Smooth muscle cell (in vitro differentiated cells): ENCODE data around the gene ST3GAL3. TPM values are rescaled to one million over a fixed set of nuclear protein-coding genes. Genes with fewer than 3 reads are reported as not detected.

Source experiments
- DNase-seq: peaks from one replicate; lab custom pipeline; 2025; ENCODE audit not compliant: unreplicated experiment; lab: John Stamatoyannopoulos, UW
- H2AFZ ChIP-seq: fragments of 200-600 bp; sonication (generic); 2 replicates; pipeline ENCODE4 v1.6.0; 2016; ENCODE audit warnings: antibody characterized with exemption, low read depth, mild to moderate bottlenecking
- H3F3A ChIP-seq: fragments of 200-600 bp; sonication (generic); 2 replicates; pipeline ENCODE4 v1.6.0; 2017; ENCODE audit warnings: antibody characterized with exemption, low read depth
- H3K27ac ChIP-seq: fragments of 200-600 bp; sonication (generic); 2 replicates; pipeline ENCODE4 v1.5.1; 2016; ENCODE audit warnings: low read depth, mild to moderate bottlenecking
- H3K27me3 ChIP-seq: fragments of 200-600 bp; sonication (generic); 2 replicates; pipeline ENCODE4 v1.6.1; 2016; ENCODE audit warnings: low read depth, mild to moderate bottlenecking
- H3K36me3 ChIP-seq: fragments of 200-600 bp; sonication (generic); 2 replicates; pipeline ENCODE4 v1.5.1; 2016; ENCODE audit warnings: low read depth
- H3K4me1 ChIP-seq: fragments of 200-600 bp; sonication (generic); 2 replicates; pipeline ENCODE4 v1.5.1; 2016; ENCODE audit warnings: low read depth
- H3K4me2 ChIP-seq: fragments of 200-600 bp; sonication (generic); 2 replicates; pipeline ENCODE4 v1.6.0; 2016; ENCODE audit warnings: mild to moderate bottlenecking
- H3K4me3 ChIP-seq: fragments of 200-600 bp; sonication (generic); 2 replicates; pipeline ENCODE4 v1.5.1; 2016; ENCODE audit warnings: mild to moderate bottlenecking
- H3K79me2 ChIP-seq: fragments of 200-600 bp; sonication (generic); 2 replicates; pipeline ENCODE4 v1.6.0; 2016; ENCODE audit warnings: low read depth, mild to moderate bottlenecking
- H3K9ac ChIP-seq: fragments of 200-600 bp; sonication (generic); 2 replicates; pipeline ENCODE4 v1.6.0; 2016; ENCODE audit warnings: low read depth
- H3K9me3 ChIP-seq: fragments of 200-600 bp; sonication (generic); replicated peaks from 2 replicates; pipeline ENCODE4 v1.5.1; 2016; ENCODE audit warnings: low read depth
- H4K20me1 ChIP-seq: fragments of 200-600 bp; sonication (generic); 2 replicates; pipeline ENCODE4 v1.6.0; 2016; ENCODE audit warnings: low read depth
- CTCF ChIP-seq: fragments of 200-600 bp; sonication (generic); IDR thresholded peaks from 2 replicates; pipeline ENCODE4 v1.5.1; 2017; ENCODE audit warnings: borderline replicate concordance, mild to moderate bottlenecking, antibody characterized with exemption; ENCODE audit not compliant: insufficient read depth, poor library complexity, severe bottlenecking
- WGBS: methylation state at CpG from one replicate; pipeline ENCODE4 v1.1.7; 2016; ENCODE audit warnings: low lambda C conversion rate; 5-methylcytosine and 5-hydroxymethylcytosine counted together
- polyA plus RNA-seq: library from polyadenylated mRNA; unstranded; fragments of >200 nt; fragmentation: Nextera tagmentation; extraction: Ambion mirVana; gene quantifications from 2 replicates; pipeline ENCODE4 v1.2.1, GENCODE V29; 2016
- total RNA-seq: library from RNA; depleted of rRNA; stranded (reverse); fragments of >200 nt; gene quantifications from 2 replicates; pipeline ENCODE4 v1.2.3, GENCODE V29; 2014

Gene ST3GAL3
- total and polyA plus RNA-seq, 2 experiments from 2014 or later = 16.0 to 16.6 TPM

GRCh38 chr1:43873851-43874250 lies 166.5 kb downstream of the ST3GAL3 start:
- no peak overlapping the region for H3K4me2 ChIP-seq
- no peaks in the 10 kb centered on the region for H3K27me3 ChIP-seq

DNA sequence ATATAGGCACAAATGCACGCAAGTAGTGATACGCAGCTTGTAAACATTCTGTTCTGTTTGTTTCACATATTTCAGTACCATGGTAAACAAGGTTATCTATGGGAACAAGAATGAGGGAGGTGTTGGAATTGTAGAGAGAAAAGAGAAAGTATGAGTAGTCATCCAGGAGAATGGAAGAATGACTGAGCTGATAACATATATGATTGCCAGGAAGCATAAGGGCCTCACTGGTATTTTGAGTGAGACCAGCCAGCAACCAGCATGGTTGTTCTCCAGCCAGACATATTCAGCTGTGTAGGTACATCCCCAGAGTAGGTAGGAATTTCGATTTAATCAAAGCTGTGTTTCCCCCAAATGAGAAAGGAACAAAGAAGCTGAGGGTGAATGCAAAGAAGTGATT lies 167.4 kb downstream of the ST3GAL3 start:
- H3K4me2 ChIP-seq = no peak overlapping the region
- no peaks in the 10 kb centered on the region for H3K27me3 ChIP-seq
- DNase-seq = no peak
- TF ChIP-seq CTCF = no peak
- 99% methylated on average over 3 of the region's 3 CpGs for WGBS
- no peak overlapping the region for H3K27ac ChIP-seq
- peaks cover 8% of the 10 kb centered on the region for H4K20me1 ChIP-seq
- H3K4me3 ChIP-seq = no peak overlapping the region
- no peaks in the 10 kb centered on the region for H3K79me2 ChIP-seq
- no peaks in the 10 kb centered on the region for H3K36me3 ChIP-seq
- H3K4me1 ChIP-seq = no peaks in the 10 kb centered on the region
- H2AFZ ChIP-seq = no peak overlapping the region
- H3K9ac ChIP-seq = no peak overlapping the region
- no peaks in the 10 kb centered on the region for H3K9me3 ChIP-seq
- H3F3A ChIP-seq = no peaks in the 10 kb centered on the region

More at GRCh38 chr1:43873851-43874250, 166.5 kb downstream of the ST3GAL3 start:
- no peak for TF ChIP-seq CTCF
- no peak for DNase-seq
- Histone ChIP-seq H3K9me3 (no peaks in the 10 kb centered on the region), H3K4me3 (no peak overlapping the region), H3F3A (no peaks in the 10 kb centered on the region), H3K36me3 (no peaks in the 10 kb centered on the region), H3K4me1 (no peaks in the 10 kb centered on the region), H3K79me2 (no peaks in the 10 kb centered on the region), H3K27ac (no peak overlapping the region), H3K9ac (no peak overlapping the region), H2AFZ (no peak overlapping the region), H4K20me1 (peaks cover 12% of the 10 kb centered on the region)

DNA sequence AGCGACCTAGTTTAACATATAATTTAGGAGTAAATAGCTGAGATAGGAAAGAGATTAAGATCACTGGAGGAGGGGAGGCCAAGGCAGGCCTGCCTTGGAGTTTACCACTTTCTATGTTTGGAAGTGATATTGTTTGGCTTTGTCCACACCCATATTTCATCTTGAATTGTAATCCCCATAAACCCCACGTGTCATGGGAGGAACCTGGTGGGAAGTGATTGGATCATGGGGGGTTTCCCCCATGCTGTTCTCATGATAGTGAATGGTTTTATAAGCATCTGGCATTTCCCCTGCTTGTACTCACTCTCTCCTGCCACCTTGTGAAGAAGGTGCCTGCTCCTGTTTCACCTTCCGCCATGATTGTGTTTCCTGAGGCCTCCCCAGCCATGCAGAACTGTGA lies 168.0 kb downstream of the ST3GAL3 start:
- WGBS = 82% methylated on average over 3 of the region's 3 CpGs
- no peaks in the 10 kb centered on the region for H3K27me3 ChIP-seq

More for the DNA sequence above, 168.0 kb downstream of the ST3GAL3 start:
- no peak overlapping the region for H3K4me3 ChIP-seq
- H3K27ac ChIP-seq = no peak overlapping the region
- no peak for TF ChIP-seq CTCF
- no peaks in the 10 kb centered on the region for H3K4me1 ChIP-seq
- no peak overlapping the region for H3K9ac ChIP-seq
- no peaks in the 10 kb centered on the region for H3F3A ChIP-seq
- no peaks in the 10 kb centered on the region for H3K79me2 ChIP-seq
- no peak overlapping the region for H2AFZ ChIP-seq
- H3K9me3 ChIP-seq = no peaks in the 10 kb centered on the region
- peaks cover 8% of the 10 kb centered on the region for H4K20me1 ChIP-seq
- no peak for DNase-seq
- no peak overlapping the region for H3K4me2 ChIP-seq
- H3K36me3 ChIP-seq = no peaks in the 10 kb centered on the region
